ENCODE measurements around the gene DCLK1.
"Not testable (repeated sequence)": the region's sequence is repeated elsewhere in the genome, so short reads cannot be mapped to it uniquely, and the experiment has no call there.

Gene DCLK1

DNA sequence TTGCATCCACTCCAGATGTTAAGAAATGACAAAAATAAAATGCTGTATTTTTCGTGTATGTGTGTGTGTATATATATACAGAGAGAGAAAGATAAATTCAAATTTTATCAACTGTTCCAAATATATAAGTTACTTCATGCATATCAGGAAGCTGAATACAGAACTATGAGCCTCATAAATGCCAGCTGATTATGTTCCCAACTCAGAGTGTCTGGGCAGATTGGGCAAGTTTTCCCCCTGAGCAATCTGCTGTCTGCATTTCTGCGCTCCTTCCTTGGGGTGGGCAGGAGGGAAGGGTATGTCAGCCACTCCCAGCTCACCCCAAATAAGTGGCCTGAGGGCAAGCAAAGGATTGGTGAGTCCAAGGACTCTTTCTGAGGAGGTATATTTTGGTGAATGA is 154.1 kb downstream of the DCLK1 start:
- no peak overlapping the region for H3K27ac ChIP-seq
- H3K4me2 ChIP-seq, result no peak overlapping the region
- no peaks in the 10 kb centered on the region for H3K27me3 ChIP-seq (ENCODE audit: insufficient read depth, low read depth)
- no peaks in the 10 kb centered on the region for H4K20me1 ChIP-seq (ENCODE audit: insufficient read depth)
- no peak overlapping the region for H2AFZ ChIP-seq (ENCODE audit: low read depth)
- no peaks in the 10 kb centered on the region for H3K4me1 ChIP-seq (ENCODE audit: low read depth, poor library complexity, severe bottlenecking)
- no peaks in the 10 kb centered on the region for H3K36me3 ChIP-seq (ENCODE audit: insufficient read depth)
- no peaks in the 10 kb centered on the region for H3K79me2 ChIP-seq (ENCODE audit: insufficient read depth, low read depth)
- H3K4me3 ChIP-seq (IDR thresholded peaks at IDR 0.05; ENCODE audit: insufficient read depth, low read depth, low read length), result no peak overlapping the region
- TF ChIP-seq, protein P1, sequence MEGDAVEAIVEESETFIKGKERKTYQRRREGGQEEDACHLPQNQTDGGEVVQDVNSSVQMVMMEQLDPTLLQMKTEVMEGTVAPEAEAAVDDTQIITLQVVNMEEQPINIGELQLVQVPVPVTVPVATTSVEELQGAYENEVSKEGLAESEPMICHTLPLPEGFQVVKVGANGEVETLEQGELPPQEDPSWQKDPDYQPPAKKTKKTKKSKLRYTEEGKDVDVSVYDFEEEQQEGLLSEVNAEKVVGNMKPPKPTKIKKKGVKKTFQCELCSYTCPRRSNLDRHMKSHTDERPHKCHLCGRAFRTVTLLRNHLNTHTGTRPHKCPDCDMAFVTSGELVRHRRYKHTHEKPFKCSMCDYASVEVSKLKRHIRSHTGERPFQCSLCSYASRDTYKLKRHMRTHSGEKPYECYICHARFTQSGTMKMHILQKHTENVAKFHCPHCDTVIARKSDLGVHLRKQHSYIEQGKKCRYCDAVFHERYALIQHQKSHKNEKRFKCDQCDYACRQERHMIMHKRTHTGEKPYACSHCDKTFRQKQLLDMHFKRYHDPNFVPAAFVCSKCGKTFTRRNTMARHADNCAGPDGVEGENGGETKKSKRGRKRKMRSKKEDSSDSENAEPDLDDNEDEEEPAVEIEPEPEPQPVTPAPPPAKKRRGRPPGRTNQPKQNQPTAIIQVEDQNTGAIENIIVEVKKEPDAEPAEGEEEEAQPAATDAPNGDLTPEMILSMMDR (conservative IDR thresholded peaks at IDR 0.05; ENCODE audit: low read depth, low read length), result no peak
- H3K9ac ChIP-seq, result no peak overlapping the region

GRCh38 chr13:35976126-35976525 is 155.1 kb downstream of the DCLK1 start:
- no peaks in the 10 kb centered on the region for H3K27me3 ChIP-seq (ENCODE audit: insufficient read depth, low read depth)
- no peak overlapping the region for H2AFZ ChIP-seq (ENCODE audit: low read depth)
- H3K9ac ChIP-seq, result no peak overlapping the region
- TF ChIP-seq, protein P1 (conservative IDR thresholded peaks at IDR 0.05; ENCODE audit: low read depth, low read length), result no peak
- H3K4me2 ChIP-seq, result no peak overlapping the region
- H4K20me1 ChIP-seq (ENCODE audit: insufficient read depth), result no peaks in the 10 kb centered on the region
- H3K27ac ChIP-seq, result no peak overlapping the region
- H3K4me3 ChIP-seq (IDR thresholded peaks at IDR 0.05; ENCODE audit: insufficient read depth, low read depth, low read length), result no peak overlapping the region
- H3K36me3 ChIP-seq (ENCODE audit: insufficient read depth), result no peaks in the 10 kb centered on the region
- no peaks in the 10 kb centered on the region for H3K79me2 ChIP-seq (ENCODE audit: insufficient read depth, low read depth)
- no peaks in the 10 kb centered on the region for H3K4me1 ChIP-seq (ENCODE audit: low read depth, poor library complexity, severe bottlenecking)

GRCh38 chr13:35966951-35967350 is 164.2 kb downstream of the DCLK1 start:
- not testable (repeated sequence) for H3K9ac ChIP-seq; H3K4me3 ChIP-seq (IDR thresholded peaks at IDR 0.05; ENCODE audit: insufficient read depth, low read depth, low read length); H3K27ac ChIP-seq; H3K27me3 ChIP-seq (ENCODE audit: insufficient read depth, low read depth); H3K4me2 ChIP-seq; H2AFZ ChIP-seq (ENCODE audit: low read depth); H3K36me3 ChIP-seq (ENCODE audit: insufficient read depth); H3K79me2 ChIP-seq (ENCODE audit: insufficient read depth, low read depth); H3K4me1 ChIP-seq (ENCODE audit: low read depth, poor library complexity, severe bottlenecking); H4K20me1 ChIP-seq (ENCODE audit: insufficient read depth)

DNA sequence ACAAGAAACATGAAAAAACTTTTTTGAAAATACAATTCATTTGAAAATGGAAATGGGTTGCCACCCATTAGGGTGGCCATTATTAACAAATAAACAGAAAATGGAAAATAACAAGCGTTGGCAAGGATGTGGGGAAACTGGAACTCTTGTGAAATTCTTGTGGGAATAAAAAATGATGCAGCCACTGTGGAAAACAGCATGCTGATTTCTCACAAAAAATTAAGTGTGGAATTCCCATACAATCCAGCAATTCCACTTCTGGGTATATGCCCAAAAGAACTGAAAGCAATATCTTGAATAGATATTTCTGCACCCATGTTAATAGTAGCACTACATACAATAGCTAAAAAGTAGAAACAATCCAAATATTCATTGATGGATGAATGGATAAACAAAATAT is 165.2 kb downstream of the DCLK1 start:
- H3K4me1 ChIP-seq (ENCODE audit: low read depth, poor library complexity, severe bottlenecking), result no peaks in the 10 kb centered on the region
- no peaks in the 10 kb centered on the region for H3K36me3 ChIP-seq (ENCODE audit: insufficient read depth)
- H3K4me2 ChIP-seq, result no peak overlapping the region
- no peak overlapping the region for H3K9ac ChIP-seq
- H3K27ac ChIP-seq, result no peak overlapping the region
- no peak overlapping the region for H2AFZ ChIP-seq (ENCODE audit: low read depth)
- TF ChIP-seq, protein P1 (conservative IDR thresholded peaks at IDR 0.05; ENCODE audit: low read depth, low read length), result no peak
- H3K4me3 ChIP-seq (IDR thresholded peaks at IDR 0.05; ENCODE audit: insufficient read depth, low read depth, low read length), result no peak overlapping the region
- no peaks in the 10 kb centered on the region for H4K20me1 ChIP-seq (ENCODE audit: insufficient read depth)
- no peaks in the 10 kb centered on the region for H3K27me3 ChIP-seq (ENCODE audit: insufficient read depth, low read depth)
- no peaks in the 10 kb centered on the region for H3K79me2 ChIP-seq (ENCODE audit: insufficient read depth, low read depth)

DNA sequence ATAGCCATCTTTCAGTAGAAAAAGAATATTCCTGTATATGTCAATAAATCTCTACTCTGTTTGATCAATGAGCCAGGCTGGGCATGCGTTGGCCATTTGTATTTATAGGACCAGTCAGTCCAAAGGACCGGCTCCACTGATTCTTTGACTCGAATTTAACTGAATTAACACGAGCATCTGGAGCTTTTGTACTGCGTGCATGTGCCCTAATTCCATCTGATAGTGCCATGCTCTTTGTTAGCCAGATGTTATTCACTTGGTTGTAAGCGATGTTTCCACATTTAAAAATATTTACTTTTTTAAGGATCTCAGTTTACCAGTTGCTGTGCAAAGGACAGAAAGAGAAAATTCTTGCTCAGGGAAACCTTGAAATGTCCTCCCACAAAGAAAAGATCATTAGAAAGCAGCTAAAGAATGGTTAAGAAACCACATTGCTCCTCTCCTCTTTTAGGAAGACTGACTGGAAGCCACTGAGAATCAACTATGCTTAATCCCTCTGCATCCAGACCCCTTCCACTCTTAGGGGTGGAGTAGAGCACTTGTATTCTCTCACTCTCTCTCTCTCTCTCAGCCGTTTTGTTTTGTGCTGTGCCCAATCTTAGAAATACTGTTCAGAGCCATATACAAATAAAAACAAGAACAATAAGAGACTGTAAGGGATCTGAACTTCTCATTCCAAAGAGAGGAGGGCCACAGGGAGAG is 165.8 kb downstream of the DCLK1 start:
- Histone ChIP-seq H3K27me3 (ENCODE audit: insufficient read depth, low read depth) (no peaks in the 10 kb centered on the region), H3K4me3 (IDR thresholded peaks at IDR 0.05; ENCODE audit: insufficient read depth, low read depth, low read length) (no peak overlapping the region), H3K4me2 (no peak overlapping the region), H4K20me1 (ENCODE audit: insufficient read depth) (no peaks in the 10 kb centered on the region), H3K36me3 (ENCODE audit: insufficient read depth) (no peaks in the 10 kb centered on the region), H3K79me2 (ENCODE audit: insufficient read depth, low read depth) (no peaks in the 10 kb centered on the region), H2AFZ (ENCODE audit: low read depth) (no peak overlapping the region), H3K27ac (no peak overlapping the region), H3K4me1 (ENCODE audit: low read depth, poor library complexity, severe bottlenecking) (no peaks in the 10 kb centered on the region), H3K9ac (no peak overlapping the region)
- TF ChIP-seq, protein P1 (conservative IDR thresholded peaks at IDR 0.05; ENCODE audit: low read depth, low read length), result no peak
